DOHH2 (cell line): ENCODE data around the gene LIFR.

Source experiments
- CTCF ChIP-seq: fragments of 200-600 bp; sonication (generic); IDR thresholded peaks from one replicate; pipeline ENCODE4 v1.5.1; 2014; ENCODE audit warnings: antibody characterized with exemption, mild to moderate bottlenecking, low read depth, low read length; ENCODE audit not compliant: poor library complexity, severe bottlenecking
- EZH2phosphoT487 ChIP-seq: fragments of 200-600 bp; sonication (generic); IDR thresholded peaks from 2 replicates; pipeline ENCODE4 v1.6.1; 2017; ENCODE audit warnings: borderline replicate concordance, mild to moderate bottlenecking, antibody characterized with exemption, low read length, moderate library complexity, mixed read lengths

DNA sequence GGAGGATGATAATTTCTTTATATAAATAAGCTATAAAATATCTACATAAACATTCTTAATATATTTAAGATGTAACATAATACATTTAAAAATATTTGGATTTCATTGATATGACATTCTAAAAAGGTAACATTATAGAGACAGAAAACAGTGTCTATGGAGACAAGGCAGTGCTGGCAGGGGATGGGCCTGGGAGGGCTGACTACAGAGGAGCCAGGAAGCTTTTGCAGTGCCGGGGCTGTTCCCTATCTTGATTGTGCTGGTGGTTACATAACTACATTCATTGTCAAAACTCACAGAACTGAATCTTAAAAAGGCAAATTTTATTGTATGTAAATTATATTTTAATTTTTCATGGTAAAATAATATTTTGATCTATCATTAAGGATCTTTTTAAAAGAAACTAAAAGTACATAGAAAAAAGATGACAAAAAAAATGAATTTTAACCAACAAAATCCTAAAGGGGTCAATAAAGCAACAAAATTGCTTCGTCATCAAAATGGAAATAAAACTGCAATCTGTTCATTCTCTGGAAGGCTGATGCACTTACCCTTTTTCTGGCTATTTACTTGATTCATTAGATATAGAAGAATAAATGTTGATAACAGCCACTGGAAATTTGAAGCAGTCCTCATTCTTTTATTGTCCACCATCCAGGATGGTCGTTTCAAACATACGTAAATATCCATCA is 26.3 kb downstream of the LIFR start:
- TF ChIP-seq CTCF (no peak), EZH2phosphoT487 (no peak)
